Measurements from ENCODE around the gene RBMS3. TPM values are rescaled to one million over a fixed set of nuclear protein-coding genes. Genes with fewer than 3 reads are reported as not detected.

Gene RBMS3
- total RNA-seq, 4 donors from 2014 or later, result 116 to 171 (median 152) TPM

DNA sequence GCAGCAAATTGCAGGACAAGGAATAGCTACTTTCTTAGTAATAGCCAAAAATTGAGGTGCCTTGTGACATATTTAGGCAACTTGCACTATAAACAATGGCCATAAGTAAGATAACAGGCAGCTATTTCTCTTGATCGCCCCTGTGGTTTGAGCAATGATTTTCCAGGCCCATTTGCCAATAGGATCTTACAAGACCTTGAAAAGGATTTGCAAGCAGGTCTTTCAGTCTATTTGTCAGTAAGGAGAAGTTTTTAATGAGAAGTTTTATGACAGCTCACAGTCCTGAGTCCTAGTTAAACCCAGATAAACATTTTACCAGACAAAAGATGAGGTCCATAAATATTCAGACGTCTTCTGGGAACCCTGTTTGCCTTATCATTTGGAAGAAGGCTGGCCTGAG, 645.5 kb downstream of the RBMS3 start:
- Histone ChIP-seq H3K4me1 (no peaks in the 10 kb centered on the region), H3K36me3 (no peaks in the 10 kb centered on the region), H3K4me3 (replicated peaks in 1 of 3) (no peak overlapping the region), H3K9me3 (no peaks in the 10 kb centered on the region), H3K27ac (no peak overlapping the region), H3K27me3 (no peaks in the 10 kb centered on the region)
- intact Hi-C loops (cut with DNase I), result no loop called here
- no peak for DNase-seq
- 88 to 92% methylated on average over 2 of the region's 2 CpGs for WGBS, 2 donors
- TF ChIP-seq POLR2A (IDR thresholded peaks at IDR 0.05) (no peak), CTCF (IDR thresholded peaks at IDR 0.05) (no peak)

GRCh38 chr3:29932696-29933325, 651.9 kb downstream of the RBMS3 start:
- TF ChIP-seq CTCF (IDR thresholded peaks at IDR 0.05) (no peak), POLR2A (IDR thresholded peaks at IDR 0.05) (no peak)
- no peaks in the 10 kb centered on the region for H3K36me3 ChIP-seq
- no peaks in the 10 kb centered on the region for H3K4me1 ChIP-seq
- intact Hi-C loops (cut with DNase I), result no loop called here
- H3K9me3 ChIP-seq, result no peaks in the 10 kb centered on the region
- 85 to 94% methylated on average over 2 of the region's 2 CpGs for WGBS, 2 donors
- no peak overlapping the region for H3K27ac ChIP-seq
- H3K4me3 ChIP-seq (replicated peaks in 1 of 3), result no peak overlapping the region
- no peak for DNase-seq
- no peaks in the 10 kb centered on the region for H3K27me3 ChIP-seq

DNA sequence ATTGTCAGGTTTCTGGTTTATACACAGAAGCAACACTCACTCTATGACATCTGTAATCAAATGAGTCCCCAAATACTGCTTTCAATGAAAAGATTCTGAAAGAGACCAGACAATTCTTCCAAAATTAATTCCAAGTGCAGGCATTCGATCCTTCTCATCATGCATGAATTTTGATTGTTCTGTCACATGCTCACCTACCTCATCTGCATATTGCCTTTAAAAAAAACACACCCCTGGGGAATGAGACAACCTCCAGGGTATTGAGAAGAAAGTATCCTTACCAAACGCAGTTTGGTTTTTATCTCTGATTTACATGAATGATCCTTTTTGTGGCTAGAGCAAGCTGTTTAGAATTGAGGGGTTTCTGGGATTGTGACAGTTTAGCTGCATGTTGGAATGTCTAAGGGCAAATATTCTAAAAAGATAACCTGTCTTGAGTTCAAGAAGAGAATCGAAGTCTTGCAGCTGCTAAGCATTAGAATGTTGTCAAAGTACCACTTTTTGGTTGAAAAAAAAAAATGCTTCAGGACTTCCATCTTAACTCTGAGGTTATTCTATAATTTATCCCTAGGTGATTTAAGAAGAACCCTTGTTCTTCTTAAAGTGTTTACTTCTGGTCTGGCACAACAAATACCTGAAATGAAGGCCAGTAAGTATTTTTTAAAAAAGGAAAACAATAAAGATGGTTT, 653.1 kb downstream of the RBMS3 start:
- Histone ChIP-seq H3K4me3 (replicated peaks in 1 of 3) (no peak overlapping the region), H3K4me1 (no peaks in the 10 kb centered on the region), H3K27ac (no peak overlapping the region), H3K36me3 (no peaks in the 10 kb centered on the region), H3K27me3 (no peaks in the 10 kb centered on the region), H3K9me3 (no peaks in the 10 kb centered on the region)
- DNase-seq, result no peak
- TF ChIP-seq CTCF (IDR thresholded peaks at IDR 0.05) (no peak), POLR2A (IDR thresholded peaks at IDR 0.05) (no peak)
- 65 to 87% methylated on average over 3 of the region's 3 CpGs for WGBS, 2 donors
- intact Hi-C loops (cut with DNase I), result no loop called here

DNA sequence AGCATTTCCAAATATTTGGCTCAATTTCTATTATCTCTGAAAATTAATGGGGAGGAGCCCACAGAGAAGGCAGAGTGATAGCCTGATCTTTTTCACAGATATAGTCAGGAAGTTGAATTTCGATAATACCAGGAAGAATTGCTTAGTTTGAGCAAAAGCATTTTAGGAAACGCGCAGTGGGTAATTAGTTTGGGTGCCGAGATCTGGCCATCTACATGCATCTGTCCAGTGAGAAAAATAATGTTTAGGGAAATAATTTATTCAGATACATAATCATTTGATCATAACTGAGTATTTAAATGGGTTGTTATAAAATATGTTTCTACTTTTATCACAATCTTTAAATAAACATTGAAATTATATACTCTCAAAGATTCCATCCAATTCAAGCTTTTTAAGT, 653.9 kb downstream of the RBMS3 start:
- no peak overlapping the region for H3K4me3 ChIP-seq (replicated peaks in 1 of 3)
- 81 to 92% methylated on average over 4 of the region's 4 CpGs for WGBS, 2 donors
- no peaks in the 10 kb centered on the region for H3K9me3 ChIP-seq

More for the DNA sequence above, 653.9 kb downstream of the RBMS3 start:
- TF ChIP-seq CTCF (IDR thresholded peaks at IDR 0.05) (no peak), POLR2A (IDR thresholded peaks at IDR 0.05) (no peak)
- intact Hi-C loops (cut with DNase I), result no loop called here
- DNase-seq, result no peak
- Histone ChIP-seq H3K4me1 (no peaks in the 10 kb centered on the region), H3K27ac (no peak overlapping the region), H3K36me3 (no peaks in the 10 kb centered on the region), H3K27me3 (no peaks in the 10 kb centered on the region)

Data from thyroid gland (tissue), 4 donors.